GM21717 (cell line): ENCODE measurements around the gene NHS.
A peak's percentile ranks its signal among the peaks of the same experiment; 100 is the strongest.
"Not testable (repeated sequence)": the region's sequence is repeated elsewhere in the genome, so short reads cannot be mapped to it uniquely, and the experiment has no call there.

Experiments
- ATAC-seq: cut with Tn5 transposase; IDR thresholded peaks from one replicate; pipeline ENCODE4 v1.9.1; 2021; ENCODE audit warnings: mild to moderate bottlenecking, moderate library complexity; ENCODE audit not compliant: unreplicated experiment

NHS gene

DNA sequence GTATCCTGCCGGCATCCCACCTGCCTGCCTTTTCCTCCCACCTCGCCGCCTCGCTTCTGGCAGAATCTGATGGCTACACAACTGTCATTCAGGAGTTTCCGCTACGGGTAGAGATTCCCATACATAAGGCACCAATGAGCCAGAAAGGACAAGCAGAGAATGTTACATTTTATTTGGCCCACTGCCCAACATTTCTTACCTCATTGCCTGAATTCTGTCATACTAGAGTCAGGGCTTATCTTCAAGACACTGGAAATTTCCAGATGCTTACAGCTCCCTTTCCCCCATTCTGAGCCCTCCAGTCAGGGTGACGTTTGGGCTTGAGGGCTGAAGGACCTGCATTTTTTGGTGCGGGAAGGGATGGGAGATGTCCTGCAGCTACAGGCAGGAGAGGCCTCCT, 113.0 kb downstream of the NHS start:
- no peak for ATAC-seq

- no peak for ATAC-seq
Observed at GRCh38 chrX:17494216-17494615, 119.2 kb downstream of the NHS start.

DNA sequence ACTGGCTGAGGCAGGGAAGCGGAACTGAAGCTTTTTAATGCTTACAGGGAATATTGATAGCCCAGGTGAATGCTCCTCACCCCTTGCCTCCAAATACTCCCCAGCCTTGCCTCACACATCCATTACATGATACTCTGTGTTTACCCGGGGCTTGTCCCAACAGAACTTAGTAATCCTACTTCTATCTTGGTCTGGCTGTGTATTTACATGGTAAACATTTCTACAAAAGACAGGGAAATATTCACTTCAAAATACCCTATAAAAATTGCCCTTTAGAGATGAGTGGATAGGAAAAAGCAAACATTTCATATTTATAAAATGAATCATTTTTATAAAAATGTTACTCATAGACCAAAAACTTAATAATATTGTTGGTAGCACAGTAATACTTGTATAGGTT, 120.1 kb downstream of the NHS start:
- ATAC-seq: no peak

DNA sequence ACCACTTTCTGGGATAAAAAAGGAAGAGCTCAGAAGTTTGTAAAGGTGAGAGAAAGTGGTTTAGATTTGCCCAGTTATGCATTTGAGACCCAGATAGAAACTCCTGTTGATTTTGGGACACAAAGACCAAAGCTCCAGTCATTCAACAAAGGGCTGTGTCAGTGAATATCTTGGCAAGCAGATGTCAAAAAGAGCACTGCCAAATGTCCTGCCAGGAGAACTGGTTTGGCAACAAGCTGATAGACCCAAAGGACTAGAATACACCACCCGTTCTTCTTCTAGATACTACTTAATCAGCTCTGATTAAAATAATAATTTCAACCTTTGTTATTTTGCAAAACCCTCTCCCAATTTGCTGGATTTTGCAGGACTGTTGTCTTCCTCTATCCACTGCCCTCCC, 121.4 kb downstream of the NHS start:
- ATAC-seq: no peak

DNA sequence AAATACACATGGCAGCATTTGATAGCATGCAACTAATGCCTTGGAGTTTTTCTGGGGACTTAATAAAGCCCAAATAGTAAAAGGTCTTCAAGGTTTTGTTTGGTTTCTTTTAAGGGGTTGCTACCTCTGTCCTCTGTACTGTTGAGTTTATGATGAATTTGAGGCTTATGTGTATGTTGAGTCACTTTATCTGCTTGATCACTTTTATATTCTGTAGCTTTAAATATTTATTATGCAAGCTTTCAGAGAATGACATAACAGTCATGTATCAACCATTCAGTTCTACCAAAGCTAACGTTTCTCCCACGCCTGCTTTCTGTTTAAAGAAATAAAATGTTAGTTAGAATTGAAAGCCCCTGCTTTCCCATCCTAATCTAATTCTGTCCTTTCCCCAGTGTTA, 122.2 kb downstream of the NHS start:
- ATAC-seq: no peak

DNA sequence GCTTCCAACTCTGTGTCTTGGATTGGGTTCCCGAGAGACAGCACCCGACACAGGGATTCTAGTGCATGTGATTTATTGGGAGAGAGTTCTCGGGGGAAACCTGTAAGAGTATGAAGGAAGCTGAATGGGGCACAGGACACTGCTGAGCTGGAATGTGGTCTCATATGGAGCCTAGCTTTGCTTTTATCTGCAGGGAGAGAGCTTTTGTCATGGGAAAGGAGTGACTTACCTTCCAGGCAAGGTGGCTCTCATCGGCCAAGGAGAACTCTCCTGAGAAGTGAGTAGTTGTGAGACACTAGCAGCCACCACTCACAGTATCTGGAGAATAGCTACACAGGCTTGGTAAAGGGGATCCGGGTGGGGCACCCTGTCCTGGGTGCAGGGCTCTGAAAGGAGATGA, 124.5 kb downstream of the NHS start:
- no peak for ATAC-seq

DNA sequence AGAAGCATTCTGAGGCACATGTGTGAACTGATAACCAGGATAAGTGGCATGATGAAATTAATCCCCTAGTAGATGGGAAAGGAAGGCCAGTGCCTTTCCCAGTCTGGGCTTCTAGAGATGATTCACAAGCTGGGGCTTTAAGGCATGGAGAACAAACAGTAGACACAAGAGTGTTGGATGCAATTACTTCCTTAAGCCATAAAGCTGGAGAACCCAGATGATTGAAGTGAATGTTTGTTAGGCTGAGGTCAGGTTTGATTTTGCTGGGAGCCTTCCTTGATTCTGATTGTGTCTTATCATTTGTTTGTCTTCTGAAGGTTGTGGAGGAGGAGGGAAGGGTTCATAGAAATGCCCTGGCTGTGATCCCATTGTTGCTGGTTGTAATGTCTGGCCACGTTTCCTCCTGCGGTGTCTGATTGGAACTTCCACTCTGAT, 125.2 kb downstream of the NHS start:
- no peak for ATAC-seq

- ATAC-seq: no peak
Observed at GRCh38 chrX:17501746-17502145, 126.7 kb downstream of the NHS start.

GRCh38 chrX:17506352-17506751, 131.4 kb downstream of the NHS start:
- not testable (repeated sequence) for ATAC-seq

DNA sequence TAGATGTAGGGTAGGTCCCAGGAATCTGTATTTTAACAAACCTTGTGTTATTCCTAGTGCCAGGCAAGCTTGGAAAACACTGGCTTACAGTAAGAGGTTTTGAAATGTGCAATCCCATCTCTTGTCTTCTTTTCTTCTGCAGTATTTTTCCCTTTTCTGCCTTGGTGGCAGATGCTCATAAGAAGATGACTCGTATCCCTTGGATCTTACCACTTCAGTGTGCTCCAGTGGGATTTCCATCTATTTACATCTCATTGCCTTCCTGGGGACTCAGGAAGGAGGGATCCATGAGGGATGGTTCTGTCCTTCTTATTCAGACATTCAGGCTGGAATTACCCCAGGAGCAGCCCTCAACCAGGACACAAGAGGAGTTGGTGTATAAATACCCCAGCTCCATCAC, 136.6 kb downstream of the NHS start:
- ATAC-seq: no peak

- ATAC-seq: no peak
Observed at GRCh38 chrX:17519358-17519757, 144.4 kb downstream of the NHS start.

- no peak for ATAC-seq
Observed at GRCh38 chrX:17520016-17520615, 145.1 kb downstream of the NHS start.

DNA sequence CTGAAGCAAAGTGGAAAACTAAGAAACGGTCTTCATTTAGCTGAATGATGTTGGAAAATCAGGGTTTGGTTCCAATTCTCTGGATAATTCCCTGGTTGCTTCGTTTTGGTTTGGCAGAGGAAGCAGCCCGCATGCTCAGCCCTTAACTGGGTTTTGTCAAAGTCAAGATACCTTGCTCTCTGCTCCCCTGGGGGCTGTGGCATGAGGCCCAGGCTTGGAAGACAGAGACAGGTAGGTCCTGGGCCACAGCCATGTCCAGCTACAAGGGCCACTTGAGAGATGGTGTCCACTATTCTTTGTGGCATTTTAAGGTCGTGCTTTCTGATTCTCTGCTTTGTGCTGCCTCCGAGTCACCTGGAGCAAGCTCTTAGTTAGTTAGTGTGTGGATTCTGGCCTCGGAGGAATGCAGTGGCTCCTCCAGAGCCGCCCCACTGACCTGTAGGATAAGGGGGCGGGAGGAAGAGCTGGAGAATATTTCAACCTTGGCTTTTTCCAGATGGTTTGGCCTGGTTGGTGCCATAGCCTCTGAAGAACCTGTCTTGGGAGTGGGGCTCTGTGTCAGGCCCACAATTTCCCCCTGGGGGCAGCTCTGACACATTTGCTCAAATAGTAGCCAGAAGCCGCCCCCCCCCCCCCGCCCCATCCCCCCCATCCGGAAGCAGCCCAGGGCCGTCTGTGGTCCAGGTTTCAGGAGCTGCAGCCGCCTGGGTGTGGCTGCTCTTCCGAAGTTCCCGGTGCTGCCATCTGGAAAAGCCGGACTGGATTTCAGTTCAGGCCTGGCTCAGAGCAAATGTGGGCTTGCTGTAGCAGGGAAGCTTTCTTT, 147.1 kb downstream of the NHS start:
- no peak for ATAC-seq

DNA sequence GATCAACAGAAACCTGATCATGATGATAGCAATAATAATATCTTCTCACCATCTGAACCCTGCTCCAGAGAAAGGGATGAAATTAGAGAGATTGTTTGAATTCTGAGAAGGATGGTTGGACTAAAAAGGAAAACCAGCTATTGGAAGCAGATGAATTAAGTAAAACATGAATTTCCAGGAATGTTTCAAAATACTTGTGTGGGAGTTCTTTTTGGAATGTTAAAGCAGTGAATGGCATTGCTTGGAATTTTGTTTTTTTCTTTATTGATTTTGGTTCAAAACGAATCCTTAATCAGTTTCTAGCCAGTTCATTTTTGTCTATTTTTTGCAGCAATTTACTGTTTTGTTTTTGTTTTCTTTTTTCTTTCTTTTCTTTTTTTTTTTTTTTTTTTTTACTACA, 150.3 kb downstream of the NHS start:
- no peak for ATAC-seq

GRCh38 chrX:17525762-17526555, 151.0 kb downstream of the NHS start:
- no peak for ATAC-seq

DNA sequence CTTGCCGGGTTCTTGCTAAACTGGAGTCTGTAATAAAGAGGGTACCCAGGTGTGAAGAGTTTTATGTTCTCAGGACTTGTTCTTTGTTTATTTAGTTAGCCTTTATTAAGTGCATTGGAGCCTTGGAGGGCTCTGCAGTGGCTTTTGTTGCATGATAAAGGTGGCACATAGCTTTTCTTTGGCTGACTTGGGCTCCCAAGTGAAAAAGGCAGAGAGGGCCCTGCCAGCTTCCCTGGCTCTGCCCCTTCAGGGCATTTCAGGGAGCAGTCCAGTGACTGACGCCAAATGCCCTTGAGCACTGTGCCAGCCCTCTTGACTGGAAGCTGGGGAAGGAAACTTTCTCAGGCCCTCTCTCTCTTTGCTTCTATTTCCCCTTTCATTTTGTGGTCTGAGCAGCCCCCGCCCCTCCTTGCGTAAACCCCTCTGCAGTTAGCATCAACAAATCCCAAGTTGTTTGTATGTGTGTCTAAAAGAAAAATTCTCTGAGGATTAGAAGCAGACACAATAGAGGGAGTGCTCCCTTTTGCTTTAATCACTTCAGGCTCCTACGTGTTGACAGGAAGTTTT, 152.2 kb downstream of the NHS start:
- ATAC-seq: no peak

DNA sequence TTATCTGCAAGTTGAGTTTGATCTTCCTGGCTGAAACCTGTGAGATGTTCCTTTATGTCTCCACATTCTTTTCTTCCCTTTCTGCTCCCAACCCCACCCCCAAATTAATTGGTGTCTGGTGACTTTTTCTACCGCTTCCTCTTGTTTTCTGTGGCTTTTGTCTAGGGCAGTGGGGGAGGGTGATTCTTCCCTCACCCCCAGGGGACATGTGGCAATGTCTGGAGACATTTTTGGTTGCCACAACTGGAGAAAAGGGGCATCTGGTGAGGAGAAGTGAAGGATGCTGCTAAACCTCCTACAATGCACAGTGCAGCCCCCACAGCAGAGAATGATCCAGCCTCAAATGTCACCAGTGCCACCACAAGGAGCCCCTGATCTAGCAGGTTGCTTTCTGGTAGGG, 152.9 kb downstream of the NHS start:
- no peak for ATAC-seq

DNA sequence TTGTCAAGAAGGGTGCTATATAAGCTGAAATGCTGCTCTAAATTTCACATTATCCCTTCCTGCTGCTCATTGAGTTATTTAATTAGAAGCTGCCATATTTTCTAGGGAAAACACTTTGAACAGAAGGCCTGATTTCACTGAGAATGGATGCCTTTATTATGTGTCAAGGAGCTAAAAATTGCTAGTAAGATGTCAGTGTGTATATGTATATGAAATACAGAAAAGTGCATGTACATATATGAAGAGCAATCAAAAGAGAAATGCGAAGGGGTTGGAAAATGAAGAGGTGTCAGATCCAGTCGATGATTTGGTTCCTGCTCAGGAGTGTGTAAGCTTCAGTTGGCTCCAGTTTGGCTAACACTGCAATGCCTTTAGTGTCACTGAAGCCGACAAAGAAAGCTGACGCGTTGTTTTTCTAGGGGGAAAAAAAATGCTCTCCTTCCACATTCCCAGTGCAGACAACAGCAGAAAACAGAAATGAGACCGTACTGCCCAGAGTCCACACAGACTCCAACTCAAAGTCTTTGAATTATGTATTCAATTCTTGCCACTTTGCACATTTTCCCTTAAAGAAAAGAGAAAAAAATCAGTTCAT, 154.2 kb downstream of the NHS start:
- ATAC-seq: no peak

DNA sequence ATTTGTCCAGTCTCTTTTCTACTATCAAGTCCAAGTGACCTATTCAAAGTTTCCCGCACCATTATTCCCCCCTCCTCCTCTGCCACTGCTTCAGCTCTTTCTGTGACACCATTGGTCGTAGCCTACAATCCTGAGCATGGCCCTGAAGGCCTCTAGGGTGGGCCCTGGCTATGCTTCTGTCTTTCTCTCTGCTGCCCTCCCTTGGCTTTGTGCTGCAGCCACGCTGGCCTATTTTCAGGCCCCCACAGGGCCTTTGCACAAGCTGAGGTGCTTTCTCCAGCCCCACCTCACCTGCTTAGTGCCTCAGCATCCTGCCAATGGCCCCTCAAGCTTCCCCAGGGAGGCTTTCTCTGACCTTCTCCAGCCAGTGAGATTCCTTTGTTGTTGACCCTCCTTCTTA, 156.5 kb downstream of the NHS start:
- no peak for ATAC-seq

DNA sequence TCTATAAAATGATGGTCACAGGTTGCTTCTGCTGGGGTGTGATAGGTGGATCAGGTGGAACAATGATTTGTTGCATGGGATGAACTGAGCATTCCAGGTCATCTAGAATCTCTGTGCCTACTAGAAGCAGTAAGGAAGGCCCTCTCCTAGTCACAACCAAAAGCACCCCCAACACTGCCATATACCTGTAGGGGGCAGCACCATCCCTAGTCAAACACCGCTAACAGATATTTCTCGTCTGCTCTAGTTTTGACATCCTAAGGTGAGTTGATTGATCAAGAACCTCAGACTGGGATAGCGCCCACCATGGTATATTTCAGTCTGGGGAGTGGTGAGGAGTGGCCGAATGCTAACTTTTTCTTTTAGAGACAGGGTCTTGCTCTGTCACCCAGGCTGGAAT, 160.2 kb downstream of the NHS start:
- ATAC-seq: peak; percentile 53

DNA sequence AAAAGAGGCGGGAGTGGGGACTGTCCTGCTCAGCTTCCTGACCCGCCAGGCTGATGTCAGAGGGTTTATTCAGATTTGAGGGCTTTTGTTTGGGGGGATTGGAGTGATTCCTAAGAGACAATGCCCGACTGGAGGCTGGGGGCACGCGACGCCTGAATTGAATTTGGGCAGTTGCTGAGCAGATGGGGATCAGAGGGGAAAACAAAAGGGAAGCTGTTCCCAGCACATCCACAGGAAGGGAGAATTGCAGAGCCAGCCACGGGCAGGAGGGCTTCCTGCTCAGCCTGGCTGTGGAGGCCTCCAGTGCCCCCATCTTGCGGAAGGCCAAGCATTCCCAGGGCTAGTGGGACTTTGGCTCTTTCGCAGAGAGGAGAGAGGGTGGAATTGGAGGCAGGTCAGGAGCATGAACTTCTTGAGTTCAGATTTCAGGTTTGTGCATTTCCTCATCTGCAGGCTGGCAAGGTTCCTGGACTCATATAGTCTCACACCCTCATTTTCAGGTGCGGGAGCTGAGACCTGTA, 162.8 kb downstream of the NHS start:
- ATAC-seq: no peak
